T-helper 1 cell treated with Interleukin-12 subunit alpha and Interleukin-12 subunit beta and Interleukin-4 antibody, amounts not matched to agents 30 ng/mL and 1 ng/mL, for 36 hours (primary cell): ENCODE measurements around the gene ZBTB8A. TPM values are rescaled to one million over a fixed set of nuclear protein-coding genes. Genes with fewer than 3 reads are reported as not detected.

Source experiments
- intact Hi-C: fragments of 100-400 bp; cut with micrococcal nuclease; formaldehyde crosslinking; loops from one replicate; pipeline ENCODE4 v1.15.1; 2024
- total RNA-seq: library from RNA; stranded (reverse); gene quantifications from 2 replicates; pipeline ENCODE4 v1.2.3, GENCODE V29; 2022

ZBTB8A gene
- total RNA-seq, 1 donor from 2014 or later = 0.10 TPM

GRCh38 chr1:32652244-32652962, 113.2 kb downstream of the ZBTB8A start:
- intact Hi-C loops = loop anchor here (5.0 to 10.0 kb wide), 3 partner anchors 40 to 710 kb away; partner anchors contain the start of gene KHDRBS1

Other genes starting within 250 kb of the ZBTB8A start
- gene HDAC1, start 247.3 kb upstream of the ZBTB8A start, total RNA-seq = 208 and 210 TPM in 2 replicates
- gene MARCKSL1, start 203.2 kb upstream of the ZBTB8A start, total RNA-seq = 26.1 and 26.7 TPM in 2 replicates
- gene FAM229A, start 176.9 kb upstream of the ZBTB8A start, total RNA-seq = 7.1 and 10.0 TPM in 2 replicates
- gene TSSK3, start 176.9 kb upstream of the ZBTB8A start, total RNA-seq = 0.98 and 1.2 TPM in 2 replicates
- gene BSDC1, start 145.0 kb upstream of the ZBTB8A start, total RNA-seq = 60.3 and 63.7 TPM in 2 replicates
- not detected in 2 replicates for gene ZBTB8B, start 74.4 kb upstream of the ZBTB8A start, total RNA-seq
- 48.8 and 64.5 TPM in 2 replicates for gene ZBTB8OS, start 111.1 kb downstream of the ZBTB8A start, total RNA-seq
- 292 and 294 TPM in 2 replicates for gene RBBP4, start 111.8 kb downstream of the ZBTB8A start, total RNA-seq
- gene SYNC, start 163.3 kb downstream of the ZBTB8A start, total RNA-seq = not detected in 2 replicates